Mammary epithelial cell (primary cell): ENCODE measurements around the gene CARHSP1.

ENCODE experiments used
- EZH2 ChIP-seq: IDR thresholded peaks from 2 replicates; pipeline ENCODE4 v1.6.1; 2012; ENCODE audit warnings: low read length, inconsistent platforms, borderline replicate concordance
- TF ChIP-seq, protein P1 (sequence below), 2 donors: IDR thresholded peaks in 1 of 2; conservative IDR thresholded peaks in 1 of 2; 2 replicates each; pipeline ENCODE4 v1.5.1; 2011 to 2012; ENCODE audit warnings: inconsistent platforms in 2 of 2, low read length in 2 of 2, mild to moderate bottlenecking in 2 of 2, control low read depth in 1 of 2, low read depth in 1 of 2; ENCODE audit not compliant: insufficient read depth in 1 of 2; ENCODE audit errors: extremely low read depth in 1 of 2

GRCh38 chr16:8848231-8848938, 20.4 kb downstream of the CARHSP1 start:
- TF ChIP-seq, protein P1, sequence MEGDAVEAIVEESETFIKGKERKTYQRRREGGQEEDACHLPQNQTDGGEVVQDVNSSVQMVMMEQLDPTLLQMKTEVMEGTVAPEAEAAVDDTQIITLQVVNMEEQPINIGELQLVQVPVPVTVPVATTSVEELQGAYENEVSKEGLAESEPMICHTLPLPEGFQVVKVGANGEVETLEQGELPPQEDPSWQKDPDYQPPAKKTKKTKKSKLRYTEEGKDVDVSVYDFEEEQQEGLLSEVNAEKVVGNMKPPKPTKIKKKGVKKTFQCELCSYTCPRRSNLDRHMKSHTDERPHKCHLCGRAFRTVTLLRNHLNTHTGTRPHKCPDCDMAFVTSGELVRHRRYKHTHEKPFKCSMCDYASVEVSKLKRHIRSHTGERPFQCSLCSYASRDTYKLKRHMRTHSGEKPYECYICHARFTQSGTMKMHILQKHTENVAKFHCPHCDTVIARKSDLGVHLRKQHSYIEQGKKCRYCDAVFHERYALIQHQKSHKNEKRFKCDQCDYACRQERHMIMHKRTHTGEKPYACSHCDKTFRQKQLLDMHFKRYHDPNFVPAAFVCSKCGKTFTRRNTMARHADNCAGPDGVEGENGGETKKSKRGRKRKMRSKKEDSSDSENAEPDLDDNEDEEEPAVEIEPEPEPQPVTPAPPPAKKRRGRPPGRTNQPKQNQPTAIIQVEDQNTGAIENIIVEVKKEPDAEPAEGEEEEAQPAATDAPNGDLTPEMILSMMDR (conservative IDR thresholded peaks at IDR 0.05 in 1 of 2, IDR thresholded peaks at IDR 0.05 in 1 of 2; ENCODE audit: extremely low read depth in 1 of 2, insufficient read depth in 1 of 2, low read depth in 1 of 2, low read length in 2 of 2), result no peak
- TF ChIP-seq EZH2, result no peak
